Osteocyte (in vitro differentiated cells): Measurements from ENCODE around the gene PLD4. TPM values are rescaled to one million over a fixed set of nuclear protein-coding genes. Genes with fewer than 3 reads are reported as not detected.

Experiments used
- DNase-seq: peaks from one replicate; pipeline ENCODE4 v3.0.0; 2021; ENCODE audit warnings: mixed read lengths; ENCODE audit not compliant: unreplicated experiment; ENCODE audit errors: extremely low spot score
- H3K27ac Mint-ChIP-seq: one replicate; pipeline ENCODE4 v1.8.0; 2021; ENCODE audit warnings: mild to moderate bottlenecking, mixed read lengths; ENCODE audit not compliant: unreplicated experiment
- H3K27me3 Mint-ChIP-seq: one replicate; pipeline ENCODE4 v1.8.0; 2021; ENCODE audit warnings: mixed read lengths; ENCODE audit not compliant: unreplicated experiment
- H3K36me3 Mint-ChIP-seq: one replicate; pipeline ENCODE4 v1.8.0; 2021; ENCODE audit warnings: mixed read lengths; ENCODE audit not compliant: unreplicated experiment
- H3K4me1 Mint-ChIP-seq: one replicate; pipeline ENCODE4 v1.8.0; 2021; ENCODE audit warnings: mixed read lengths; ENCODE audit not compliant: unreplicated experiment
- H3K4me3 Mint-ChIP-seq: one replicate; pipeline ENCODE4 v1.8.0; 2021; ENCODE audit warnings: mild to moderate bottlenecking, moderate library complexity, mixed read lengths; ENCODE audit not compliant: unreplicated experiment
- H3K9me3 Mint-ChIP-seq: one replicate; pipeline ENCODE4 v1.8.0; 2021; ENCODE audit warnings: mixed read lengths; ENCODE audit not compliant: unreplicated experiment
- total RNA-seq: library from RNA; stranded (reverse); gene quantifications from 2 replicates; pipeline ENCODE4 v1.2.1, GENCODE V29; 2021
- TF ChIP-seq, protein P1 (sequence below): fragments of 200-600 bp; sonication (generic); IDR thresholded peaks from 2 replicates; pipeline ENCODE4 v1.5.0; 2021; ENCODE audit warnings: antibody characterized with exemption, mild to moderate bottlenecking, moderate library complexity

The PLD4 gene
- total RNA-seq, 1 donor from 2014 or later: 0.05 TPM

DNA sequence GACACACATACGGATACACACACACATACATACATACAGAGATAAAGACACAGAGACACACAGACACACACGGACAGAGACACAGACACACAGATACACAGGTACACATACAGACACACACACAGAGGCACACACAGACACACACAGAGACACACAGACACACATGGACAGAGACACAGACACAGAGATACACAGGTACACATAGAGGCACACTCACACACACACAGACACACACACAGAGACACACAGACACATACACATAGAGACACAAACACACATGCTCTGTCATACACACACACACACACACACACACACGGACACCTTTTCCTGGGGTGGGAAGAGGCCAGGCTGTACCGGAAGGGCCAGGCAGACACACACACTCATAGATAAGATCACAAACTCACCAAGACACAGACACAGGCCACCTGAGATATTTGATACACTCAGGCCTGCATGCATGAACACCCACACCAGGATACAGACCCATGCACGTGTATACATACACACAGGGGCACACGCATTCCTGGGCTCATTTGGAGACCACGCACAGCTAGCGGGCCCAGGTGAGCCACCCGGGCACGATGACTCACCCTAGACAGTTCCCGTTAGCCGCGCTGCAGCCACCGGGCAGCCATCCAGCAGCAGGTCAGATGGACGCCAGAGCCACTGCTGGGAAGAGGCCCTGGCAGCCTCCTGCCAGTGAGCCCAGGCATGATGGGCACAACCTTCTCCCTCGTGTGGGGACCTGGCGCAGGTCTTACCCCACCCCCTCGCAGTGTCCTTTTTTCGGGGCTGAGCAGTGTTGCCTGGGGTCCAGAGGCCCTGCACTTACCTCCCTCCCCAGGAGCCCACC lies 55.3 kb downstream of the PLD4 start:
- H3K4me1 Mint-ChIP-seq: peaks cover 30% of the 10 kb centered on the region
- no peaks in the 10 kb centered on the region for H3K36me3 Mint-ChIP-seq
- no peaks in the 10 kb centered on the region for H3K9me3 Mint-ChIP-seq
- no peaks in the 10 kb centered on the region for H3K27me3 Mint-ChIP-seq
- DNase-seq: peak; percentile 80
- TF ChIP-seq, protein P1, sequence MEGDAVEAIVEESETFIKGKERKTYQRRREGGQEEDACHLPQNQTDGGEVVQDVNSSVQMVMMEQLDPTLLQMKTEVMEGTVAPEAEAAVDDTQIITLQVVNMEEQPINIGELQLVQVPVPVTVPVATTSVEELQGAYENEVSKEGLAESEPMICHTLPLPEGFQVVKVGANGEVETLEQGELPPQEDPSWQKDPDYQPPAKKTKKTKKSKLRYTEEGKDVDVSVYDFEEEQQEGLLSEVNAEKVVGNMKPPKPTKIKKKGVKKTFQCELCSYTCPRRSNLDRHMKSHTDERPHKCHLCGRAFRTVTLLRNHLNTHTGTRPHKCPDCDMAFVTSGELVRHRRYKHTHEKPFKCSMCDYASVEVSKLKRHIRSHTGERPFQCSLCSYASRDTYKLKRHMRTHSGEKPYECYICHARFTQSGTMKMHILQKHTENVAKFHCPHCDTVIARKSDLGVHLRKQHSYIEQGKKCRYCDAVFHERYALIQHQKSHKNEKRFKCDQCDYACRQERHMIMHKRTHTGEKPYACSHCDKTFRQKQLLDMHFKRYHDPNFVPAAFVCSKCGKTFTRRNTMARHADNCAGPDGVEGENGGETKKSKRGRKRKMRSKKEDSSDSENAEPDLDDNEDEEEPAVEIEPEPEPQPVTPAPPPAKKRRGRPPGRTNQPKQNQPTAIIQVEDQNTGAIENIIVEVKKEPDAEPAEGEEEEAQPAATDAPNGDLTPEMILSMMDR: no peak
- no peak overlapping the region for H3K4me3 Mint-ChIP-seq
- H3K27ac Mint-ChIP-seq: no peak overlapping the region

DNA sequence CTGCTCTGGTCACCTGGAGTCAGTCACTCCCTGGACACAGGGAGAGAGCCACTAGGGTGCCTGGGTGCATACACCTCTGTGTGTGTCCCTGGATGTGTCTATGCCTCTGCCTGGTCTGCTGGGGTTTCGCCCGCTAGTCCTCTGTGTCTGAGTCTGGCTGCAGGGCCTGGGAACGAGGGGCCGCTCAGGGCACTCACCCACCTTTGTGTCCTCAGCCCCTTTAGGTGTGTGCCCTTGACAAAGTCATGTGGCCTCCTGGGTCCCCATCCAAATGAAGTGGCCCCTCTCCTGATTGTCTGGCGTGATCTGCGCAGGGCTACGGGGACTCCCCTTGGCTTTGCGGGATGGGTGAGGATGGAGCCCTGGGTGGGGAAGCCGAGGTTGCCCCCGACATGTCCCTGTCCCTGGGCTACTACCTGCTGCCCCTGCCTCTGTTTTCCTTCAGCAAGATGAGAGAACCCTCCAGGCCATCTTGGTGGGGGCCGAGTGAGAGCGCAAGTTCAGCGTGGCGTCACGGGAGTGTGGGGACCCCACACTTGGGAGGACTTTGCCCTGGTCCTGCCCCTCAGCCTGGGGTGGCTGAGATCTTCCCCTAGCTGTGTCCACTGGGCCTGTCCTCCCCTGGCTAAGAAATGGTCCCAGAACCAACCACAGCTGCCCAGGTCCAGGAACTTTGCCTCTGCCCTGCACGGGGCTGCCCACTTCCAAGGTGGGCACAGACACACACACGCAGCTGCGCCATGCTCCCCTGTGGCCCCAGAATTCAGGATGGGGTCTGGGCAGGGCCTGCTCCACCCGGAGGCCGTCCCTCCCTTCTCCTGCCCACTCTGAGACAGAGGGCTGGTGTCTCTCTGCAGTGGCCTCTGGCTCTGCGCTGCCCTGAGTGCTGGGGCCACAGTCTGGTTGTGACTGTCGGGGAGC lies 56.2 kb downstream of the PLD4 start:
- Mint-ChIP-seq H3K4me1 (peaks cover 24% of the 10 kb centered on the region), H3K36me3 (no peaks in the 10 kb centered on the region), H3K27me3 (no peaks in the 10 kb centered on the region), H3K9me3 (no peaks in the 10 kb centered on the region), H3K27ac (no peak overlapping the region), H3K4me3 (no peak overlapping the region)
- TF ChIP-seq, protein P1: no peak
- peak; percentile 80 for DNase-seq

DNA sequence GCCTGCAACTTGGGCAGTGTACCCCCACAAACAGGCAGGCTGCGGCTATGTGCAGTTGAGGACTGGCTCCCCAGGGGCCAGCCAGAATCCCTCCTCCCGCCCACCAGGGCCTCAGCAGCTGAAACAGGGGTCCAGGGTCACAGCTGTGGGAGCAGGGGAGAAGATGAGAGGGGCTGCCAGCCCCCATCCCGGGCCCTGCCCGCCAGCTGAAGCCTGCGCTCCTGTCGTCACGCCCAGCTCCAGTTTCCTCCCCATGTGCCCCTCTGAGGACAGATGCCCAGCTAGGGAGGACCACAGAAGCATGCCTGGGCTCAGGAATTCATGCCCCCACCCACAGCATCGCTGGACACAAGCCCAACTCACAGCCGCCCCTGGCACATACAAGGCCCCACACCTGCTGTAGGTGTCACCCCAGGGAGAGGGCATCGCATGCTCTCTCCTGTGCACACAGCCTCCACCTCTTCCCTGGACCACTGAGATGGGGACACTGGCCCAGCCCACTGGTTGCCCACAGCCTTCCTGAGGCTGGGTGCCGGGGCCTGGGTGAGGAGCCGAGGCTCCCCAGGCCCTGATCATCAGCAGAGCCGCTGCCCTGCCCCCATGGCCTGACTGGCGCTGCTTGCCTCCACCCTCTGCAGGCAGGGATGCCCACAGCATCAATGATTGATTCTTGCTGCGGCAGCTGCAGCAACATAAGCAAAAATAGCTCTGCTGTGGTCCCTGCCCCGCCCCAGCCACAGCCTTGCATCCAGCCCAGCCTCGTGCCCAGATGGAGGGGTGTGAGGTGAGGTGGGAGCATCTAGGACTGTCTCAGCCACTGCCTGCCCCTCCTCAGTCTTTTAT lies 57.2 kb downstream of the PLD4 start:
- TF ChIP-seq, protein P1: no peak
- Mint-ChIP-seq H3K36me3 (no peaks in the 10 kb centered on the region), H3K4me1 (peaks cover 21% of the 10 kb centered on the region), H3K4me3 (no peak overlapping the region), H3K27me3 (no peaks in the 10 kb centered on the region), H3K27ac (no peak overlapping the region), H3K9me3 (no peaks in the 10 kb centered on the region)
- peak; percentile 81 for DNase-seq

DNA sequence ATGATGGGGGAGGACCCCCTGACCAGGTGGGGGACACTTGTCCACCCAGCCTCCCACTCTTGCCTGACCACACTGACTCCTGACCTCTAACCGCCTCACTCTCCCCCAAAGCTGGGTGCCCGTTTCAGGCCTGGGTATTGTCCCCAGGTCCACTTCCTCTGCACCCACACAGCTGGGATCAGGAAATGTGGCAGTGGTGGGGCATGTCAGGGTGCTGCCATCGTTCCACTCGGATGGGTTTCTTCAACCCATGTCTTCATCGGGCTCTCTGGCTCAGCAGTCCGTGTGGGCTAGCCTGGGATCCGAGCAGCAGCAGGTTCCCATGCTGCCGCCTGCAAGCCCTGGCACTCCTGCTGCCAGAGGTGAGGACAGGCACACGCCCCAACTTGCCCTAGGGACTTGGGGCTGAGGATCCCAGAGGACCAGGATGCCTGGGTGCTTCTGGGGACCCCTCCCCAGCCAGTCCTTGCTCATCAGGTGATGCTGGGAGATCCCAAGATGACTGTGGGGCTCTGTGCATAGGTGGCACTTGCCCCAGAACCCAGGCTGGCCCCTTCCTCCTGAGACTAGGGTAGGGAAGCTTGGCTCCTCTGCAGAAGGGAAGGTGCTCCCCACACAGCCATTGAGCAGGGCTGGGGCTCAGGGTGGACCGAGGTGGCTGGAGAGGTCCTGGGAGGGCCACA lies 58.0 kb downstream of the PLD4 start:
- TF ChIP-seq, protein P1: no peak
- H3K27ac Mint-ChIP-seq: no peak overlapping the region
- no peaks in the 10 kb centered on the region for H3K36me3 Mint-ChIP-seq
- H3K4me1 Mint-ChIP-seq: peaks cover 17% of the 10 kb centered on the region
- H3K9me3 Mint-ChIP-seq: no peaks in the 10 kb centered on the region
- no peak overlapping the region for H3K4me3 Mint-ChIP-seq
- no peaks in the 10 kb centered on the region for H3K27me3 Mint-ChIP-seq
- no peak for DNase-seq

Other genes starting within 250 kb of the PLD4 start
- 124 and 130 TPM in 2 replicates for gene INF2, start 235.3 kb upstream of the PLD4 start, total RNA-seq
- 3.7 and 4.5 TPM in 2 replicates for gene ADSS1, start 200.7 kb upstream of the PLD4 start, total RNA-seq
- 50.1 and 52.3 TPM in 2 replicates for gene SIVA1, start 171.7 kb upstream of the PLD4 start, total RNA-seq
- gene AKT1, start 129.1 kb upstream of the PLD4 start, total RNA-seq: 157 and 160 TPM in 2 replicates
- gene ZBTB42, start 123.8 kb upstream of the PLD4 start, total RNA-seq: 2.7 and 3.1 TPM in 2 replicates
- gene CEP170B, start 59.6 kb upstream of the PLD4 start, total RNA-seq: 26.4 and 26.5 TPM in 2 replicates
- 145 and 183 TPM in 2 replicates for gene AHNAK2, start 53.5 kb downstream of the PLD4 start, total RNA-seq
- 7.5 and 7.7 TPM in 2 replicates for gene CLBA1, start 60.9 kb downstream of the PLD4 start, total RNA-seq
- 14.6 and 17.4 TPM in 2 replicates for gene CDCA4, start 96.2 kb downstream of the PLD4 start, total RNA-seq
- 0.16 and 0.24 TPM in 2 replicates for gene GPR132, start 140.6 kb downstream of the PLD4 start, total RNA-seq
- gene JAG2, start 243.9 kb downstream of the PLD4 start, total RNA-seq: 5.7 and 7.5 TPM in 2 replicates